Coronary artery (tissue), 2 donors: Measurements from ENCODE around the gene ZMIZ1.

Experiments used
- DNase-seq: peaks from one replicate; pipeline ENCODE4 v3.0.0-alpha.2; 2017; ENCODE audit warnings: low spot score
- H3K27ac ChIP-seq, 2 donors: fragments of 200-600 bp; sonication (generic); one replicate each; pipeline ENCODE4 v1.5.1; 2016 to 2019
- H3K4me3 ChIP-seq: fragments of 200-600 bp; sonication (generic); 2 replicates; pipeline ENCODE4 v1.5.1; 2016; ENCODE audit warnings: mild to moderate bottlenecking, moderate library complexity
- TF ChIP-seq, protein P1 (sequence below): fragments of 200-600 bp; sonication (generic); IDR thresholded peaks from one replicate; pipeline ENCODE4 v1.5.1; 2019; ENCODE audit warnings: antibody characterized with exemption

The ZMIZ1 gene

GRCh38 chr10:79243181-79244067 is 174.7 kb downstream of the ZMIZ1 start:
- TF ChIP-seq, protein P1, sequence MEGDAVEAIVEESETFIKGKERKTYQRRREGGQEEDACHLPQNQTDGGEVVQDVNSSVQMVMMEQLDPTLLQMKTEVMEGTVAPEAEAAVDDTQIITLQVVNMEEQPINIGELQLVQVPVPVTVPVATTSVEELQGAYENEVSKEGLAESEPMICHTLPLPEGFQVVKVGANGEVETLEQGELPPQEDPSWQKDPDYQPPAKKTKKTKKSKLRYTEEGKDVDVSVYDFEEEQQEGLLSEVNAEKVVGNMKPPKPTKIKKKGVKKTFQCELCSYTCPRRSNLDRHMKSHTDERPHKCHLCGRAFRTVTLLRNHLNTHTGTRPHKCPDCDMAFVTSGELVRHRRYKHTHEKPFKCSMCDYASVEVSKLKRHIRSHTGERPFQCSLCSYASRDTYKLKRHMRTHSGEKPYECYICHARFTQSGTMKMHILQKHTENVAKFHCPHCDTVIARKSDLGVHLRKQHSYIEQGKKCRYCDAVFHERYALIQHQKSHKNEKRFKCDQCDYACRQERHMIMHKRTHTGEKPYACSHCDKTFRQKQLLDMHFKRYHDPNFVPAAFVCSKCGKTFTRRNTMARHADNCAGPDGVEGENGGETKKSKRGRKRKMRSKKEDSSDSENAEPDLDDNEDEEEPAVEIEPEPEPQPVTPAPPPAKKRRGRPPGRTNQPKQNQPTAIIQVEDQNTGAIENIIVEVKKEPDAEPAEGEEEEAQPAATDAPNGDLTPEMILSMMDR = no peak
- H3K4me3 ChIP-seq = peak overlapping the region; percentile 81
- H3K27ac ChIP-seq = peak overlapping the region; percentile 91 to 97
- DNase-seq = no peak

GRCh38 chr10:79244068-79244442 is 175.3 kb downstream of the ZMIZ1 start:
- TF ChIP-seq, protein P1 = no peak
- peak overlapping the region; percentile 91 to 97 for H3K27ac ChIP-seq
- peak overlapping the region; percentile 81 for H3K4me3 ChIP-seq
- no peak for DNase-seq

- no peak for DNase-seq
- Histone ChIP-seq H3K27ac (peak overlapping the region; percentile 91 to 97), H3K4me3 (peak overlapping the region; percentile 12)
- TF ChIP-seq, protein P1 = no peak
These were observed 176.2 kb downstream of the ZMIZ1 start for GRCh38 chr10:79244841-79245504.

DNA sequence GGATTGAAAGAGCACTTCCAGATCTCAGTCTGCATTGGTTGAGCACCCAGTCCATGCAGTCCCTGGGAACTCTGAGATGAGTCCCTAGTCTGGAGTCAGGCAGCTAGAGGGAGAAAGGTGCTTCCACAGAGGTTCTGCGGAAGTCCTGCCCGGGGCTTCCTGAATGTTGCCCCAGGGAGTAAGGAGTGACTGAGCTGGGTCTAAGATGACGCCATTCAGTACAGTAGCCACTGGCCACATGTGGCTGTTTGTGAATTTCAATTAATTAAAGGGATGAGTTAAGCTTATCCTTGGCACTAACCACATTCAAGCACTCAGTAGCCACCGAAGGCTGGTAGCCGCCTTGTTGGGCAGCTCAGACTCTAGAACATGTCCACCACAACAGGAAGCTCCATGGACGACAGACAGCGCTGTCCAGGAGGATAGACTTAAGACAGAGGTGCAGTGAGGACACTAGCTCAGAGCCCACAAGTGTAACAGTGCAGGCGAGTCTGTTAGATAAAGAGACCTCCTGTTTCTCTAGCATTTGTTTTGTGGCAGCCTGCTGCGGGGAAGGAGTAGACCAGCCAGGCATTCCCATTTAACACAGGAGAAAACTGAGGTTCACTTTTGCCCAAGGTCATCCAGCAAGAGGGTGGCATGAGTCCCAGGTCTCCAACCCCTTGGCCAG is 176.9 kb downstream of the ZMIZ1 start:
- no peak for DNase-seq
- TF ChIP-seq, protein P1 = no peak
- peak overlapping the region; percentile 17 for H3K4me3 ChIP-seq
- H3K27ac ChIP-seq = peak overlapping the region; percentile 91 to 97

DNA sequence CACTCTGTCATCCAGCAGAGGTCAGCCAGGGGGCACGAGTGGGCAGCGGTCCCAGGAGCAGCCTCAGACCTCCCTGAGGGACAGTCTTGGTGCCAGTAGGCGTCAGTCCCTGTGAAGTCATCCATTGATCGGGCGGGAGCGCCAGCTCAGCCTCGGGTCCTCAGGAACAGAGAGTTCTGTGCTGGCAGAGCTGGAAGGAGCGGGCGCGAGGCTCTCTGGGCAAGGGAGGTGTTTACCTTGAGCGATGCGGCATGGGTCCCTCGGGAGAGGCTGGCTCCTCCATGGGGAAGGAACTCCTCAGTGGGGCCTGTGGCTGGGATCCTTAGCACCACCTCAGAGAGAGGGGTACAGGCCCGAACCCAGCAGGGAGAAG is 177.4 kb downstream of the ZMIZ1 start:
- peak overlapping the region; percentile 17 for H3K4me3 ChIP-seq
- TF ChIP-seq, protein P1 = no peak
- peak; percentile 98 for DNase-seq
- H3K27ac ChIP-seq = peak overlapping the region; percentile 91 to 97

- DNase-seq = peak; percentile 93
- H3K4me3 ChIP-seq = peak overlapping the region; percentile 17
These were observed 178.0 kb downstream of the ZMIZ1 start for GRCh38 chr10:79246606-79247275.

More at GRCh38 chr10:79246606-79247275, 178.0 kb downstream of the ZMIZ1 start:
- H3K27ac ChIP-seq = peak overlapping the region; percentile 91 to 97
- TF ChIP-seq, protein P1 = no peak
